Ascending aorta (tissue), 2 donors: Measurements from ENCODE around the gene PNPLA2. TPM values are rescaled to one million over a fixed set of nuclear protein-coding genes. Genes with fewer than 3 reads are reported as not detected.

Experiments used
- DNase-seq, 2 donors: peaks; one replicate each; pipeline ENCODE4 v3.0.0-alpha.2; 2019; ENCODE audit warnings: low spot score in 2 of 2
- H3K27ac ChIP-seq, 2 donors: fragments of 200-600 bp; sonication (generic); one replicate each; pipeline ENCODE4 v1.5.1; 2016 to 2017; ENCODE audit warnings: mild to moderate bottlenecking in 1 of 2
- H3K27me3 ChIP-seq: fragments of 200-600 bp; sonication (generic); one replicate; pipeline ENCODE4 v1.5.1; 2017
- H3K36me3 ChIP-seq, 2 donors: fragments of 200-600 bp; sonication (generic); one replicate each; pipeline ENCODE4 v1.5.1; 2016
- H3K4me1 ChIP-seq, 2 donors: fragments of 200-600 bp; sonication (generic); one replicate each; pipeline ENCODE4 v1.5.1; 2016 to 2017; ENCODE audit warnings: mild to moderate bottlenecking in 1 of 2
- H3K4me3 ChIP-seq, 2 donors: fragments of 200-600 bp; sonication (generic); one replicate each; pipeline ENCODE4 v1.5.1; 2016 to 2017; ENCODE audit warnings: mild to moderate bottlenecking in 1 of 2
- H3K9me3 ChIP-seq, 2 donors: fragments of 200-600 bp; sonication (generic); one replicate each; pipeline ENCODE4 v1.5.1; 2016
- CTCF ChIP-seq, 3 experiments: fragments of 200-600 bp in 2 of 3; fragments of 450-650 bp in 1 of 3; sonication (generic) in 2 of 3; IDR thresholded peaks; one replicate each; pipeline ENCODE4 v1.5.1; 2016 to 2019; ENCODE audit warnings: antibody characterized with exemption in 3 of 3, mild to moderate bottlenecking in 1 of 3, moderate library complexity in 1 of 3
- intact Hi-C: fragments of 100-400 bp; cut with DNase I; formaldehyde crosslinking; loops from one replicate; pipeline ENCODE4 v1.15.1; 2023
- total RNA-seq: library from RNA; depleted of rRNA; stranded (reverse); fragments of >200 nt; gene quantifications from one replicate; pipeline ENCODE4 v1.1.0, GENCODE V29; 2016

Gene PNPLA2
- total RNA-seq, 1 donor from 2014 or later: 214 TPM

GRCh38 chr11:792535-792821 lies 26.2 kb upstream of the PNPLA2 start:
- H3K9me3 ChIP-seq: no peaks in the 10 kb centered on the region
- peaks cover 9 to 16% of the 10 kb centered on the region in 2 donors for H3K4me1 ChIP-seq
- H3K27ac ChIP-seq: no peak overlapping the region
- peaks cover 3% of the 10 kb centered on the region for H3K27me3 ChIP-seq
- TF ChIP-seq CTCF (IDR thresholded peaks at IDR 0.05): no peak
- no peak for DNase-seq
- no peak overlapping the region for H3K4me3 ChIP-seq
- peaks cover 0 to 3% of the 10 kb centered on the region in 2 donors for H3K36me3 ChIP-seq
- intact Hi-C loops: no loop called here

- no peaks in the 10 kb centered on the region for H3K9me3 ChIP-seq
- H3K27ac ChIP-seq: no peak overlapping the region
- no peak for DNase-seq
- peaks cover 0 to 3% of the 10 kb centered on the region in 2 donors for H3K36me3 ChIP-seq
- peaks cover 9 to 16% of the 10 kb centered on the region in 2 donors for H3K4me1 ChIP-seq
- intact Hi-C loops: no loop called here
- H3K4me3 ChIP-seq: no peak overlapping the region
- TF ChIP-seq CTCF (IDR thresholded peaks at IDR 0.05): no peak
- H3K27me3 ChIP-seq: peaks cover 3% of the 10 kb centered on the region
Observed at GRCh38 chr11:792873-793272, 25.8 kb upstream of the PNPLA2 start.

- H3K4me1 ChIP-seq: peaks cover 12 to 20% of the 10 kb centered on the region in 2 donors
- no peak overlapping the region for H3K4me3 ChIP-seq
- H3K36me3 ChIP-seq: peaks cover 0 to 3% of the 10 kb centered on the region in 2 donors
- no peaks in the 10 kb centered on the region for H3K9me3 ChIP-seq
- no peak overlapping the region for H3K27ac ChIP-seq
- intact Hi-C loops: no loop called here
- DNase-seq: no peak
- no peaks in the 10 kb centered on the region for H3K27me3 ChIP-seq
- no peak for TF ChIP-seq CTCF (IDR thresholded peaks at IDR 0.05)
Observed at GRCh38 chr11:793556-793955, 25.2 kb upstream of the PNPLA2 start.

GRCh38 chr11:794013-794765 lies 24.5 kb upstream of the PNPLA2 start:
- Histone ChIP-seq H3K4me1 (peaks cover 12 to 20% of the 10 kb centered on the region in 2 donors), H3K9me3 (no peaks in the 10 kb centered on the region)
- intact Hi-C loops: no loop called here

GRCh38 chr11:794766-795633 lies 23.7 kb upstream of the PNPLA2 start:
- no peak for TF ChIP-seq CTCF (IDR thresholded peaks at IDR 0.05)
- no peak overlapping the region for H3K27ac ChIP-seq
- no peak for DNase-seq
- H3K36me3 ChIP-seq: peaks cover 0 to 7% of the 10 kb centered on the region in 2 donors
- peaks cover 12 to 20% of the 10 kb centered on the region in 2 donors for H3K4me1 ChIP-seq
- no peaks in the 10 kb centered on the region for H3K9me3 ChIP-seq
- intact Hi-C loops: loop anchor here (5.0 kb wide), 1 partner anchor 48 kb away; the partner anchor contains the start of gene TALDO1
- no peaks in the 10 kb centered on the region for H3K27me3 ChIP-seq
- peak overlapping the region; percentile 78 to 85 for H3K4me3 ChIP-seq

More at GRCh38 chr11:794013-794765, 24.5 kb upstream of the PNPLA2 start:
- H3K27me3 ChIP-seq: no peaks in the 10 kb centered on the region
- peak overlapping the region in 1 of 2 donors; percentile 78 for H3K4me3 ChIP-seq
- H3K36me3 ChIP-seq: peaks cover 0 to 3% of the 10 kb centered on the region in 2 donors
- H3K27ac ChIP-seq: no peak overlapping the region
- no peak for TF ChIP-seq CTCF (IDR thresholded peaks at IDR 0.05)
- no peak for DNase-seq
